Fibroblast of lung (primary cell): ENCODE results near the gene AP1AR. TPM values are rescaled to one million over a fixed set of nuclear protein-coding genes. Genes with fewer than 3 reads are reported as not detected.

Source experiments
- DNase-seq, 2 donors: peaks; one replicate each; pipeline versions ENCODE4 v3.0.0 to v3.0.0-alpha.2; 2010; ENCODE audit warnings: low read depth in 2 of 2
- H2AFZ ChIP-seq: 2 replicates; pipeline ENCODE4 v1.5.1; 2012; ENCODE audit warnings: low read length, control low read depth, inconsistent platforms
- H3K27ac ChIP-seq: 2 replicates; pipeline ENCODE4 v1.5.1; 2011; ENCODE audit warnings: low read length, control low read depth; ENCODE audit not compliant: insufficient read depth
- H3K27me3 ChIP-seq: 2 replicates; pipeline ENCODE4 v1.5.1; 2011; ENCODE audit warnings: mild to moderate bottlenecking, low read length; ENCODE audit not compliant: control insufficient read depth, insufficient read depth
- H3K36me3 ChIP-seq: 2 replicates; pipeline ENCODE4 v1.5.1; 2011; ENCODE audit warnings: low read length; ENCODE audit not compliant: control insufficient read depth, insufficient read depth
- H3K4me1 ChIP-seq: 2 replicates; pipeline ENCODE4 v1.5.1; 2011; ENCODE audit warnings: low read length; ENCODE audit not compliant: control insufficient read depth, insufficient read depth; ENCODE audit errors: extremely low read depth
- H3K4me2 ChIP-seq: 2 replicates; pipeline ENCODE4 v1.5.1; 2011; ENCODE audit warnings: low read length, control low read depth; ENCODE audit not compliant: insufficient read depth; ENCODE audit errors: extremely low read depth
- H3K4me3 ChIP-seq, 4 experiments: fragments of 200-600 bp in 1 of 4; sonication (generic) in 1 of 4; replicated peaks in 1 of 4; 2 replicates each; pipeline ENCODE4 v1.5.1; 2011 to 2016; ENCODE audit warnings: low read length in 4 of 4, low read depth in 3 of 4, mild to moderate bottlenecking in 3 of 4, control low read depth in 2 of 4, inconsistent platforms in 1 of 4, mixed read lengths in 1 of 4; ENCODE audit not compliant: insufficient read depth in 1 of 4; ENCODE audit errors: control extremely low read depth in 1 of 4
- H3K79me2 ChIP-seq: 2 replicates; pipeline ENCODE4 v1.5.1; 2012; ENCODE audit warnings: mild to moderate bottlenecking, low read length, inconsistent platforms; ENCODE audit not compliant: control insufficient read depth, insufficient read depth
- H3K9ac ChIP-seq: 2 replicates; pipeline ENCODE4 v1.5.1; 2011; ENCODE audit warnings: mild to moderate bottlenecking, low read length, control low read depth; ENCODE audit not compliant: insufficient read depth
- H3K9me3 ChIP-seq: 2 replicates; pipeline ENCODE4 v1.5.1; 2012; ENCODE audit warnings: low read depth, low read length; ENCODE audit not compliant: control insufficient read depth, insufficient read depth
- H4K20me1 ChIP-seq: 2 replicates; pipeline ENCODE4 v1.5.1; 2011; ENCODE audit warnings: low read length; ENCODE audit not compliant: control insufficient read depth, insufficient read depth; ENCODE audit errors: extremely low read depth
- EZH2 ChIP-seq: IDR thresholded peaks from 2 replicates; pipeline ENCODE4 v1.5.1; 2012; ENCODE audit warnings: low read length, control low read depth, mild to moderate bottlenecking; ENCODE audit errors: missing control alignments
- polyA plus RNA-seq, 2 donors: library from polyadenylated mRNA; depleted of rRNA in 1 of 2; stranded (reverse) in 1 of 2; unstranded in 1 of 2; fragments of >200 nt; gene quantifications; 2 replicates each; pipeline ENCODE4 v1.2.1, GENCODE V29; 2011 to 2012; ENCODE audit warnings: missing spikeins in 1 of 2
- total RNA-seq: library from RNA; depleted of rRNA; stranded (reverse); fragments of >200 nt; gene quantifications from 2 replicates; pipeline ENCODE4 v1.2.1, GENCODE V29; 2014
- TF ChIP-seq, protein P1 (sequence below), 2 donors: IDR thresholded peaks in 1 of 2; conservative IDR thresholded peaks in 1 of 2; 1 replicate in 1 of 2; 2 replicates in 1 of 2; pipeline ENCODE4 v1.5.1; 2011 to 2012; ENCODE audit warnings: low read length in 2 of 2, control low read depth in 1 of 2, inconsistent platforms in 1 of 2, low read depth in 1 of 2, mild to moderate bottlenecking in 1 of 2

AP1AR gene
- total and polyA plus RNA-seq, 2 donors (not counting 1 experiment from before 2014, with no cell fraction given), result 8.4 to 30.9 TPM

DNA sequence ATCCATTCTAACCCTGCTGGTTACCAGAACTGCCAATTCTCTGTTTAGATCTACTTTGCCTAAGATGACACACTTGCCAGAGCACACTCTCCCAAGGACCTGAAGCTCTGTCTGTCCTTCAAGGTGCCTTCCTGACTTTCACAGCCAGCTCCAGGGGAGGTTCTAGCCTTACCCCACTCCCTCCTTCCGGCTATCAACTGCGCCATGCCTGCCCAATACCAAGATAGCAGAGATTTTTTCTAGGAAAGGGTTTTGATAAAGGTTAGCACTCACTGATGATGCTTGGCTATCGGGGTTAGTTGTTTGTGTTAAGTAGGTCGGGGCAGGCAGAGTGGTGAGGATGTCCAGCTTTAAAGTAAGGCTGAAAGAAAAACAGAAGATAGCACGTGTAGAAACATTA is 79.9 kb downstream of the AP1AR start:
- H3K4me2 ChIP-seq, result no peak overlapping the region
- H3K27ac ChIP-seq, result no peak overlapping the region

DNA sequence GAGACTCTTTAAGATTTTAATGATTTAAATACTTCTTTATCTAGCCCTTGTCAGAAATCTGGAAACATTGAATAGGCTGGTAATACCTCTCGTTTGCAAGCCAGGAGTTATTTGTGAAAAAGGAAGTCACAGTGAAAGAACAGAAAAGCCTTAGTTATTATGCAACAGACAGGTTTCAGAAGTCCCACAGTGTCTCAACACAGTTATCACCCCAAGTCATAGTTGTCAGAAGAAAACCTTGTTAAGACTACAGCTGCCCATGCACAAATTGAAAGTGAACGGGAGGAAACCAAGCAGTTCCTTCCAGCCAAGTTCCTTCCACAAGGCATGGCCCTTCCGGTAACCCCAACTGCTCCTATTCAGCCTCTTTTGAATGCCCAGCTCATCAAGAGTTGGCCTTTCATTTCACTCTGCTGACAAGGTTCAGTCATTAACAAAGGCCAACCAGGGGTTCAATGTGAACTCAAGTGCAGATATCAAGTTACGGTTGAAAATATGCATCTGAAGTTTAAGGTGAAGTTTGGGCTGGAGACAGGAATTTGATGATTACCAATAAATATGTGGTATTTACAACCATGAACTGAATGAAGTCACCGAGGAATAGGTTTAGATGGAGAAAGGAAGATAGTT is 81.1 kb downstream of the AP1AR start:
- H3K36me3 ChIP-seq, result no peaks in the 10 kb centered on the region
- no peak overlapping the region for H2AFZ ChIP-seq
- H3K79me2 ChIP-seq, result no peaks in the 10 kb centered on the region
- H3K27me3 ChIP-seq, result no peaks in the 10 kb centered on the region
- H3K4me1 ChIP-seq, result no peaks in the 10 kb centered on the region
- no peak overlapping the region for H3K4me3 ChIP-seq
- no peaks in the 10 kb centered on the region for H3K9me3 ChIP-seq
- H3K9ac ChIP-seq, result no peak overlapping the region
- DNase-seq, result no peak
- TF ChIP-seq, protein P1, sequence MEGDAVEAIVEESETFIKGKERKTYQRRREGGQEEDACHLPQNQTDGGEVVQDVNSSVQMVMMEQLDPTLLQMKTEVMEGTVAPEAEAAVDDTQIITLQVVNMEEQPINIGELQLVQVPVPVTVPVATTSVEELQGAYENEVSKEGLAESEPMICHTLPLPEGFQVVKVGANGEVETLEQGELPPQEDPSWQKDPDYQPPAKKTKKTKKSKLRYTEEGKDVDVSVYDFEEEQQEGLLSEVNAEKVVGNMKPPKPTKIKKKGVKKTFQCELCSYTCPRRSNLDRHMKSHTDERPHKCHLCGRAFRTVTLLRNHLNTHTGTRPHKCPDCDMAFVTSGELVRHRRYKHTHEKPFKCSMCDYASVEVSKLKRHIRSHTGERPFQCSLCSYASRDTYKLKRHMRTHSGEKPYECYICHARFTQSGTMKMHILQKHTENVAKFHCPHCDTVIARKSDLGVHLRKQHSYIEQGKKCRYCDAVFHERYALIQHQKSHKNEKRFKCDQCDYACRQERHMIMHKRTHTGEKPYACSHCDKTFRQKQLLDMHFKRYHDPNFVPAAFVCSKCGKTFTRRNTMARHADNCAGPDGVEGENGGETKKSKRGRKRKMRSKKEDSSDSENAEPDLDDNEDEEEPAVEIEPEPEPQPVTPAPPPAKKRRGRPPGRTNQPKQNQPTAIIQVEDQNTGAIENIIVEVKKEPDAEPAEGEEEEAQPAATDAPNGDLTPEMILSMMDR (conservative IDR thresholded peaks at IDR 0.05 in 1 of 2, IDR thresholded peaks at IDR 0.05 in 1 of 2; ENCODE audit: low read depth in 1 of 2, low read length in 2 of 2), result no peak
- TF ChIP-seq EZH2, result no peak
- H3K27ac ChIP-seq, result no peak overlapping the region
- H4K20me1 ChIP-seq, result no peaks in the 10 kb centered on the region
- H3K4me2 ChIP-seq, result no peak overlapping the region

More for the DNA sequence above, 79.9 kb downstream of the AP1AR start:
- H3K27me3 ChIP-seq, result no peaks in the 10 kb centered on the region
- H3K4me1 ChIP-seq, result no peaks in the 10 kb centered on the region
- no peaks in the 10 kb centered on the region for H3K36me3 ChIP-seq
- H4K20me1 ChIP-seq, result no peaks in the 10 kb centered on the region
- no peak overlapping the region for H2AFZ ChIP-seq
- DNase-seq, result no peak
- H3K9me3 ChIP-seq, result no peaks in the 10 kb centered on the region
- no peak overlapping the region for H3K4me3 ChIP-seq
- H3K9ac ChIP-seq, result no peak overlapping the region
- TF ChIP-seq, protein P1 (conservative IDR thresholded peaks at IDR 0.05 in 1 of 2, IDR thresholded peaks at IDR 0.05 in 1 of 2; ENCODE audit: low read depth in 1 of 2, low read length in 2 of 2), result no peak
- TF ChIP-seq EZH2, result no peak
- H3K79me2 ChIP-seq, result no peaks in the 10 kb centered on the region

DNA sequence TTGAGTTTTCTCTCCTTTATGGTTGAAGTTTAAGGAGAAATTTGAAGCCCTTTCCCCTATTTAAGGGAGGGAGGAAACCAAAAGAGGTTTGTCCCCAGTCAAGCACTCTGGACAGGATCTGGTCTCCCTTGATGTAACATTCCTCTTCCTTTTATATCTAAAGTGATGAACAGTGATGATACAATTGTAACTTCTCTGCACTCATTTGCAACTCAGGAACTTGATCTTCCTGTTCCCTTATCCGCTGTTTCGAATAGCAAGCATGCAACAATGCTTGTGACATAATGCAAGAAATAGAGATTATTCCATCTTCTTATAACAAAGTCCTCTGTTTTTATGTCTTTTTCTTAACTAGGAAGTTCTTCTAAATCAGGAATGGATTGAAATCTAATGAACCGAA is 83.9 kb downstream of the AP1AR start:
- Histone ChIP-seq H3K27ac (no peak overlapping the region), H3K36me3 (no peaks in the 10 kb centered on the region), H4K20me1 (no peaks in the 10 kb centered on the region), H3K9ac (no peak overlapping the region), H3K27me3 (no peaks in the 10 kb centered on the region), H3K4me1 (no peaks in the 10 kb centered on the region), H2AFZ (no peak overlapping the region), H3K4me2 (no peak overlapping the region), H3K79me2 (no peaks in the 10 kb centered on the region), H3K4me3 (no peak overlapping the region), H3K9me3 (no peaks in the 10 kb centered on the region)
- TF ChIP-seq EZH2, result no peak
- TF ChIP-seq, protein P1 (conservative IDR thresholded peaks at IDR 0.05 in 1 of 2, IDR thresholded peaks at IDR 0.05 in 1 of 2; ENCODE audit: low read depth in 1 of 2, low read length in 2 of 2), result no peak
- no peak for DNase-seq
